ENCODE data around the gene CACNG4. TPM values are rescaled to one million over a fixed set of nuclear protein-coding genes. Genes with fewer than 3 reads are reported as not detected.
A peak's percentile ranks its signal among the peaks of the same experiment; 100 is the strongest.

The CACNG4 gene
- total RNA-seq, 4 donors from 2014 or later = not detected

DNA sequence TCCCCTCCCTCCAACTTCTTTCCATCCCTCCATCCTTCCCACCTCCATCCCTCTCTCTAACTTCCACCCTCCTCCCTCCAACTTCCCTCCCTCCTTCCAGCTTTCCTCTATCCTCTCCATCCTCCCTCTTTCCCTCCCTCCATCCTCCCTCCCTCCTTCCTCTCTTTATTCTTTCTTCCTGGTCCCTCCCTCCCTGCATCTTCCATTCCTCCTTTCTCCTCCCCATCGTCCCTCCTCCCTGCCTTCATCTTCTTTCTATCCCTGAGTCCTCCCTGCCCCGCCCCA is 11.8 kb downstream of the CACNG4 start:
- TF ChIP-seq, protein P1, sequence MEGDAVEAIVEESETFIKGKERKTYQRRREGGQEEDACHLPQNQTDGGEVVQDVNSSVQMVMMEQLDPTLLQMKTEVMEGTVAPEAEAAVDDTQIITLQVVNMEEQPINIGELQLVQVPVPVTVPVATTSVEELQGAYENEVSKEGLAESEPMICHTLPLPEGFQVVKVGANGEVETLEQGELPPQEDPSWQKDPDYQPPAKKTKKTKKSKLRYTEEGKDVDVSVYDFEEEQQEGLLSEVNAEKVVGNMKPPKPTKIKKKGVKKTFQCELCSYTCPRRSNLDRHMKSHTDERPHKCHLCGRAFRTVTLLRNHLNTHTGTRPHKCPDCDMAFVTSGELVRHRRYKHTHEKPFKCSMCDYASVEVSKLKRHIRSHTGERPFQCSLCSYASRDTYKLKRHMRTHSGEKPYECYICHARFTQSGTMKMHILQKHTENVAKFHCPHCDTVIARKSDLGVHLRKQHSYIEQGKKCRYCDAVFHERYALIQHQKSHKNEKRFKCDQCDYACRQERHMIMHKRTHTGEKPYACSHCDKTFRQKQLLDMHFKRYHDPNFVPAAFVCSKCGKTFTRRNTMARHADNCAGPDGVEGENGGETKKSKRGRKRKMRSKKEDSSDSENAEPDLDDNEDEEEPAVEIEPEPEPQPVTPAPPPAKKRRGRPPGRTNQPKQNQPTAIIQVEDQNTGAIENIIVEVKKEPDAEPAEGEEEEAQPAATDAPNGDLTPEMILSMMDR (IDR thresholded peaks at IDR 0.05 in 4 of 5, conservative IDR thresholded peaks at IDR 0.05 in 1 of 5) = no peak
- TF ChIP-seq POLR2A (IDR thresholded peaks at IDR 0.05) = no peak
- no peak overlapping the region for H3K4me3 ChIP-seq
- in situ Hi-C loops (cut with MboI; ENCODE audit: low sequenced_read_pairs in 4 of 4) = no loop called here
- no peaks in the 10 kb centered on the region for H3K36me3 ChIP-seq
- no peaks in the 10 kb centered on the region for H3K9me3 ChIP-seq
- no peak for ATAC-seq
- peaks cover 26 to 33% of the 10 kb centered on the region in 2 donors for H3K4me1 ChIP-seq
- no peaks in the 10 kb centered on the region for H3K27me3 ChIP-seq
- DNase-seq = no peak
- peak overlapping the region in 1 of 4 donors; percentile 7 for H3K27ac ChIP-seq
- intact Hi-C loops (cut with DNase I; ENCODE audit: low total_unique reads) = loop anchor here (5.0 kb wide), 1 partner anchor 59 kb away; no protein-coding TSS in a partner anchor

DNA sequence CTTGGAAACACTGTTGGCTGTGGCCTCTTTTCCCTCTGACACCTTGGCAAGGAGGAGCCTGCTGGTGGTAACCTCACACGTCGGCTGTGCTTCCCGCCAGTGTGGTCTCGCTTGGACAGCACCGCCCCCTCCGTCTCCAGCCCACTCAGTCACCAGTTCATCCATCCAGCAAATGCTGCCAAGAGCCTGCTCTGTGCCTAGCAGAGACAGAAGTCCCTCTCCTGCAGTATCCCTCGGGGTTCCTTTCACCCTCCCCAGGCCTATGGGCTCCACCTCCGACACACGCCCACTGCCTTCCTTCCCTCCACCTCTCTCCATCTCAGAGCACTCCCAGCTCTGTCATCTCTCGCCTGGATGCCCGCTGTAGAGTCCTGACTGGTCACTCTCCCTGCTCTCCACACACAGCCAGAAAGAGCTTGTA is 12.3 kb downstream of the CACNG4 start:
- peak in 1 of 2 donors; percentile 53 for DNase-seq
- peak in 1 of 2 donors; percentile 28 for ATAC-seq
- in situ Hi-C loops (cut with MboI; ENCODE audit: low sequenced_read_pairs in 4 of 4) = no loop called here

DNA sequence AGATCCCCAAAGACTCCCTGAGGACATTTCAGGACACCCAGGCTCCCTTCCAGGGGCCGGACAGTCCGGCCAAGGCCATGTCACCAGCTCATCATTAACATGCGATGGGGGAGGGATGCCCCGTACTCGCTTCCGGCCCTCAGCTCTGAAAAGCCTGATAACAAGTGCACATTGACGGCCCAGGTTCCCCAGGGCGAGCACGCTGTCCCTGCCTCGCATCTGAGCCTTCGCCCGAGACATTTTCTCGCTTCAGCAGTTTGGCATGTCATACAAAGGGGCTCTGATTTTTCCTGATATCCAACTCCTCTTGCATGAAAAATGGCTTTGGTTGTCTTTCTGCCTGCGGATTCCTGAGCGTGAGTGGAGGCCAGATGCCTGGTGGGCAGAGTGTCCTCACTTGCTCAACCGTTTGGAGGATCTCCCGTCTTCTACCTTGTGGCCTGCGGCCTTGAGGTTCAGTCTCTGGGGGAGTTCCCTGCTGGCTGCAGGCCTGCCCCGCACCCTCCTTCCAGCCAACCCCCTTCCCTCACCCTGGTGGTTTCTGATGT is 14.1 kb downstream of the CACNG4 start:
- DNase-seq = peak; percentile 41 to 80
- ATAC-seq = peak; percentile 69 to 79
- Histone ChIP-seq H3K36me3 (no peaks in the 10 kb centered on the region), H3K4me1 (peaks cover 26 to 33% of the 10 kb centered on the region in 2 donors), H3K4me3 (no peak overlapping the region), H3K27ac (peak overlapping the region; percentile 2 to 71 (median 62)), H3K9me3 (no peaks in the 10 kb centered on the region), H3K27me3 (no peaks in the 10 kb centered on the region)
- in situ Hi-C loops (cut with MboI; ENCODE audit: low sequenced_read_pairs in 4 of 4) = no loop called here
- intact Hi-C loops (cut with DNase I; ENCODE audit: low total_unique reads) = loop anchor here (5.0 kb wide), 1 partner anchor 61 kb away; no protein-coding TSS in a partner anchor
- TF ChIP-seq POLR2A (IDR thresholded peaks at IDR 0.05) = no peak
- TF ChIP-seq, protein P1 (IDR thresholded peaks at IDR 0.05 in 4 of 5, conservative IDR thresholded peaks at IDR 0.05 in 1 of 5) = no peak

More for the DNA sequence above, 12.3 kb downstream of the CACNG4 start:
- intact Hi-C loops (cut with DNase I; ENCODE audit: low total_unique reads) = loop anchor here (5.0 kb wide), 1 partner anchor 59 kb away; no protein-coding TSS in a partner anchor
- Histone ChIP-seq H3K4me3 (no peak overlapping the region), H3K27me3 (no peaks in the 10 kb centered on the region), H3K36me3 (no peaks in the 10 kb centered on the region), H3K4me1 (peaks cover 26 to 33% of the 10 kb centered on the region in 2 donors), H3K27ac (peak overlapping the region in 1 of 4 donors; percentile 7), H3K9me3 (no peaks in the 10 kb centered on the region)
- TF ChIP-seq, protein P1 (IDR thresholded peaks at IDR 0.05 in 4 of 5, conservative IDR thresholded peaks at IDR 0.05 in 1 of 5) = no peak
- no peak for TF ChIP-seq POLR2A (IDR thresholded peaks at IDR 0.05)

DNA sequence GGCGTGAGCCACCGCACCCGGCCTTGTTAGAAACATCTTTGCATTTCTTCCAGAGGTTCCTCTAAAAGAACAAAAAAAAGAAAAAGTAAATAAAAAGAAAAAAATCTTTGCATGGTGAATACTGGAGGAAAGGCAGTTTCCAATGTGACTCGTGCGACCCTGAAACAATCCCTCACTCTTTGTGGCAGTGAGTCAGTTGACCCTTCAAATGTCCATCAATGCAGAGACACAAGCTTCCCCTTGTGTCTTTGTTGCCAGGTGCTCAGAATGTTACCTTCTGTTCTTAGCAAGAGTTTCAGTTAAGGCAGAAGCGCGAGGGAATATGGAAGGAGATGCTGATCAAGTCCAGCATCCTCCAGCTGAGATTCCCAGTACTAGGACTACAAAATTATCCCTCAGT is 16.4 kb downstream of the CACNG4 start:
- ATAC-seq = no peak

More for the DNA sequence above, 16.4 kb downstream of the CACNG4 start:
- no peak for DNase-seq
- Histone ChIP-seq H3K36me3 (no peaks in the 10 kb centered on the region), H3K4me3 (no peak overlapping the region), H3K27ac (no peak overlapping the region), H3K4me1 (peaks cover 26% of the 10 kb centered on the region in 2 donors), H3K9me3 (no peaks in the 10 kb centered on the region), H3K27me3 (no peaks in the 10 kb centered on the region)
- no peak for TF ChIP-seq POLR2A (IDR thresholded peaks at IDR 0.05)
- TF ChIP-seq, protein P1 (IDR thresholded peaks at IDR 0.05 in 4 of 5, conservative IDR thresholded peaks at IDR 0.05 in 1 of 5) = no peak
- in situ Hi-C loops (cut with MboI; ENCODE audit: low sequenced_read_pairs in 4 of 4) = no loop called here
- intact Hi-C loops (cut with DNase I; ENCODE audit: low total_unique reads) = no loop called here
